SIG-M5 treated with dmso at 0.1 percent for 504 hours (cell line): ENCODE measurements around the gene MON1A.
"Not testable (repeated sequence)": the region's sequence is repeated elsewhere in the genome, so short reads cannot be mapped to it uniquely, and the experiment has no call there.

Experiments used
- DNase-seq: peaks from one replicate; lab custom pipeline; 2025; ENCODE audit not compliant: unreplicated experiment; lab: John Stamatoyannopoulos, UW

MON1A gene

DNA sequence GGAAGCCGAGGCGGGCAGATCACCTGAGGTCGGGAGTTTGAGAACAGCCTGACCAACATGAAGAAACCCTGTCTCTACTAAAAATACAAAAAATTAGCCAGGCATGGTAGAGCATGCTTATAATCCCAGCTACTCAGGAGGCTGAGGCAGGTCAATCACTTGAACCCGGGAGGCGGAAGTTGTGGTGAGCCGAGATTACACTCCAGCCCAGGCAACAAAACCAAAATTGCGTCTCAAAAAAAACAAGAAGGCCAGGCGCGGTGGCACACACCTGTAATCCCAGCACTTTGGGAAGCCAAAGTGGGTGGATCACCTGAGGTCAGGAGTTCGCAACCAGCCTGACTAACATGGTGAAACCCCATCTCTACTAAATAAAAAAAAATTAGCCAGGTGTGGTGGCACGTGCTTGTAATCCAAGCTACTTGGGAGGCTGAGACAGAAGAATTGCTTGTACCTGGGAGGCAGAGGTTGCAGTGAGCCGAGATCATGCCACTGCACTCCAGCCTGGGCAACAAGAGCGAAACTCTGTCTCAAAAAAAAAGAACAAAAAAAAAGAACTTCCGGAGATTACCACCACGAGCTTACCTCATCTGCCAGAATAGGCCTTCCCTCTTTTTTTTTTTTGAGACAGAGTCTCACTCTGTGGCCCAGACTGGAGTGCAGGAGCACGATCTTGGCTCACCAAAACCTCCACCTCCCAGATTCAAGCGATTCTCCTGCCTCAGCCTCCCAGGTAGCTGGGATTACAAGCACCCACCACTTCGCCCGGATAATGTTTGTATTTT lies 11.6 kb downstream of the MON1A start:
- peak; percentile 47 for DNase-seq

DNA sequence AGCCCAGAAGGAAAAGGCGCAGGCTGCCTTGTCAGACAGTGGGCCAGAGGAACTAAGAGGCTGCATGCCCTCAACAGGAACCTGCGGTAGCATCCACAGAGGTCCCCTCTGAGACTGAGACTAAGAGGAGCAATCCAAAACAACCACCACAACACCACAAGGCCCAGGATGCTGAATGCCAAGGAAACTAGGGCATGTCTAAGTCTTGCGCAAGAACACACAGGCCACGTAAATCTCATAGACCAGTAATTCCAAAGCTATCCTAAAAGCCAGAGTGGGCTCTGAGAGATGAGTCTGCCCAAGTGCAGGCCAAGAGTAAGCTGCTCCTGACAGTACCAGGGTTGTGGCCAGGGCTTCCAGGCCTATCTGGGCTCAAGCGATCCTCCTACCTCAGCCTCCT lies 12.9 kb downstream of the MON1A start:
- no peak for DNase-seq

- no peak for DNase-seq
These were observed 14.7 kb downstream of the MON1A start for GRCh38 chr3:49914906-49915305.

GRCh38 chr3:49912881-49913281 lies 16.7 kb downstream of the MON1A start:
- no peak for DNase-seq

DNA sequence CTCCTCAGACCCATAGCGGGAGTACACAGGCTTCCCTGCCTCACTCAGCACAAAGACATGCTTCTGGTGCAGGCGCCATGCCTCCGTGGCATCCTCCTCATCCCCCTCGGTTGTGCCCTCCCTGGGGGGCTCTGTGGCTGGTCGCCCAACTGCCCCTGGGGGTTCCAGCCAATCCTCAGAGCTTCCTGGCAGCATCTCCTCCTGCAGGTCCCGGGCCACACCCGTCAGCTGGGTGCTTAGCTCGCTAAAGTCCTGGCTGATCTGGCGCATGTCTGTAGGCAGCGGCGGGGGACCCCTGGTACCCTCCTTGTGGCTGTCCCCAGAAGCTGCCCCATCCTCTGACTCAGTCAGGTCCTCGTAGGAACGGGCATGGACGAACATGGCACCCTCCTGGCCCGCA lies 18.0 kb downstream of the MON1A start:
- no peak for DNase-seq

GRCh38 chr3:49911124-49911420 lies 18.5 kb downstream of the MON1A start:
- DNase-seq: no peak

- no peak for DNase-seq
These were observed 19.0 kb downstream of the MON1A start for GRCh38 chr3:49910409-49911123.

- no peak for DNase-seq
These were observed 21.0 kb downstream of the MON1A start for GRCh38 chr3:49908373-49909199.

GRCh38 chr3:49906073-49906743 lies 23.4 kb downstream of the MON1A start:
- peak; percentile 24 for DNase-seq

- DNase-seq: not testable (repeated sequence)
These were observed 25.2 kb downstream of the MON1A start for GRCh38 chr3:49904448-49904847.

DNA sequence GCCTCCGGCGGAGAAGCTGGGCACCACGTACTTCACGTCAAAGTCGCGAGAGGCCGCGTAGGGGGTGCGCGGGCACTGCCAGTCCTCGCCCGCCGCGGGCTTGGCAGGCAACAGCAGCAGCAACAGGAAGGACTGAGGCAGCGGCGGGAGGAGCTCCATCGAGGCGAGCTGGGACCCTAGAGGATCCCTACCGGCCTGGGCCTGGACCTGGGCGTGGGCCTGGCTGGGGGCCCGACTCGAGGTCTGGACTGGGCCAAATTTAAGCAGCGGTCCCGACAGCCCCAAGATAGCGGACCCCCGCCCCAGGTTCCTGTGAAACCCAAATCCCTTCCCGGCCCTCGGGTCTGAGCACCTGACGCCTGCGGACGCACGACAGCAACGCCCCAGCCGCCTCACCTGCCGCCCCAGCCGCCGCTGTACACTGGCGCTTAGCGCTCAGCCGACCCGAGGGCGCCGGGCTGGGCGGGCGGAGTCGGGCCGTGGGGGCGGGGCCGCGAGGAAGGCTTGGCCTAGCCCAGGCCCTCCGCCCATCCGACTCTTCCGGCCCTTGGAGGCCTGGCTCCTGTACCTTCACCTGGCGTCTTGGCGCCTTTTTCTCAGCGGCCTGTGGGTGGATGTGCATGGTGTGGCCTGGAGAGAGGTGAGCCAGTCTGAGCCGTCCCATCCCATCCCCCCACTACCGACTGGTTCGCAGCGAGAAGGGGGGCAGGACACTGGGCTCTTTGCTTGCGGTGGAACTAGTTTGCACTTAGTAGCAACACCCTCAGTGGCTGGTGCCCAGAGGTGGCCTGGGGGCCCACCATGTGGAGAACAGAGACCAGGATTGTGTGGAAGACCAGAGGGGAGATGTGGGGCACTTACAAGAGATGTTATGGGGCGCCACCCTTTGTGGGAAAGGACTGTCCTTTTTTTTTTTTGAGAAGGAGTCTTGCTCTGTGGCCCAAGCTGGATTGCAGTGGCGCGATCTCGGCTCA lies 25.9 kb downstream of the MON1A start, which contains the start of gene MST1R:
Gene MST1R (minus strand): TSS at position 423 of the 974 bp plus-strand sequence. CDS start 264 bp downstream, at position 159.
- no peak for DNase-seq

- no peak for DNase-seq
These were observed 26.9 kb downstream of the MON1A start for GRCh38 chr3:49902511-49903345.

GRCh38 chr3:49901366-49902339 lies 28.0 kb downstream of the MON1A start:
- DNase-seq: no peak

DNA sequence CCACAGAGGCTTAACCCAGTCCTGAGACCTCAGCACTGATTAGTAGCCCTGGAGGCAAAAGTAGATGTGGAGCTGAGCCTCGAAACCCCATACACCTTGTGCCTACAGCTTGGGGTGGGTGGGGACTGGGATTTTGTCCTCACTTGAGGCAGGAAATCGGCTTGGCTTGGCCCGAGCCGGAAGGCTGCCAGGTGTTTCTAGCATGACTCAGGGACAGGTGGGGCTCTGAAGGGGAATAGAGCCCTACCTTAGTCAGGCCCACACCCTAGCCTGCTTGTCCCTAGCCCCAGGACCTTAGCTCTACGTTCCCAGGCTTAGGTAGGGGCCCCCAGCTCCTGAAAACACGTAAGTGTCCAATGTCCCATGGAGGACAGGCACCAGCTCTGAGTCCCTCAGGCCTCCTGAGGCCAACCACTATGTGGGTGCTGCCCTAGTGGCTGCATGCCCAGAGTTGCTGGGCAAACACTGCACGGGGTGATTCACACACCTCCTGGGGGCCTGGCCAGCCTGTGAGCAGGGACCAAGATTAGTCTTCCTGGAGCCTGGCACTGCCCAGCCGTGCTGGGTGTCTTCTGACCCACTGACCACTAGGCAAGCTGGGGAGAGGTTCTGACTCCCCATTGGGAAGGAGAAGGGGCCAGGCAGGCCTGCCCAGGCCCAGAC lies 29.0 kb downstream of the MON1A start:
- no peak for DNase-seq

GRCh38 chr3:49899815-49900214 lies 29.8 kb downstream of the MON1A start:
- DNase-seq: peak; percentile 35

GRCh38 chr3:49898991-49899390 lies 30.6 kb downstream of the MON1A start:
- no peak for DNase-seq

GRCh38 chr3:49896345-49896744 lies 33.3 kb downstream of the MON1A start:
- no peak for DNase-seq
